Measurements from ENCODE around the gene CKM.
"Not testable (repeated sequence)": the region's sequence is repeated elsewhere in the genome, so short reads cannot be mapped to it uniquely, and the experiment has no call there.

The CKM gene

GRCh38 chr19:45339629-45340028 lies 17.0 kb upstream of the CKM start:
- TF ChIP-seq POLR2AphosphoS5 (IDR thresholded peaks at IDR 0.05; ENCODE audit: low read depth) (no peak), GABPA (IDR thresholded peaks at IDR 0.05; ENCODE audit: low read depth) (no peak), CTCF (IDR thresholded peaks at IDR 0.05; ENCODE audit: insufficient read depth, low read length) (no peak), SPI1 (IDR thresholded peaks at IDR 0.05; ENCODE audit: borderline replicate concordance, low read depth) (no peak), REST (IDR thresholded peaks at IDR 0.05; ENCODE audit: insufficient replicate concordance, low read depth) (no peak)

GRCh38 chr19:45336696-45337251 lies 14.1 kb upstream of the CKM start:
- DNase-seq (ENCODE audit: low read depth in 1 of 2, low spot score in 1 of 2), result no peak
- no peak overlapping the region for H3K4me3 ChIP-seq (replicated peaks; ENCODE audit: insufficient read depth, low read length)
- no peaks in the 10 kb centered on the region for H3K27me3 ChIP-seq (ENCODE audit: insufficient read depth, poor library complexity, severe bottlenecking)
- TF ChIP-seq GABPA (IDR thresholded peaks at IDR 0.05; ENCODE audit: low read depth), result no peak
- no peak for TF ChIP-seq SPI1 (IDR thresholded peaks at IDR 0.05; ENCODE audit: borderline replicate concordance, low read depth)
- no peak for TF ChIP-seq POLR2AphosphoS5 (IDR thresholded peaks at IDR 0.05; ENCODE audit: low read depth)
- TF ChIP-seq CTCF (IDR thresholded peaks at IDR 0.05; ENCODE audit: insufficient read depth, low read length), result no peak
- no peak for TF ChIP-seq REST (IDR thresholded peaks at IDR 0.05; ENCODE audit: insufficient replicate concordance, low read depth)
- H3K27ac ChIP-seq (replicated peaks), result no peak overlapping the region

More at GRCh38 chr19:45339629-45340028, 17.0 kb upstream of the CKM start:
- Histone ChIP-seq H3K27me3 (ENCODE audit: insufficient read depth, poor library complexity, severe bottlenecking) (peaks cover 4% of the 10 kb centered on the region), H3K4me3 (replicated peaks; ENCODE audit: insufficient read depth, low read length) (no peak overlapping the region), H3K27ac (replicated peaks) (no peak overlapping the region)
- no peak for DNase-seq (ENCODE audit: low read depth in 1 of 2, low spot score in 1 of 2)

- DNase-seq (ENCODE audit: low read depth in 1 of 2, low spot score in 1 of 2); H3K27me3 ChIP-seq (ENCODE audit: insufficient read depth, poor library complexity, severe bottlenecking); H3K27ac ChIP-seq (replicated peaks); H3K4me3 ChIP-seq (replicated peaks; ENCODE audit: insufficient read depth, low read length): not testable (repeated sequence)
Measured at GRCh38 chr19:45334881-45335280, 12.2 kb upstream of the CKM start.

GRCh38 chr19:45333609-45334303 lies 11.1 kb upstream of the CKM start:
- DNase-seq (ENCODE audit: low read depth in 1 of 2, low spot score in 1 of 2), result no peak
- no peak overlapping the region for H3K27ac ChIP-seq (replicated peaks)
- TF ChIP-seq CTCF (IDR thresholded peaks at IDR 0.05; ENCODE audit: insufficient read depth, low read length) (no peak), REST (IDR thresholded peaks at IDR 0.05; ENCODE audit: insufficient replicate concordance, low read depth) (no peak), POLR2AphosphoS5 (IDR thresholded peaks at IDR 0.05; ENCODE audit: low read depth) (no peak), GABPA (IDR thresholded peaks at IDR 0.05; ENCODE audit: low read depth) (no peak), SPI1 (IDR thresholded peaks at IDR 0.05; ENCODE audit: borderline replicate concordance, low read depth) (no peak)
- no peak overlapping the region for H3K4me3 ChIP-seq (replicated peaks; ENCODE audit: insufficient read depth, low read length)
- H3K27me3 ChIP-seq (ENCODE audit: insufficient read depth, poor library complexity, severe bottlenecking), result no peaks in the 10 kb centered on the region
